NCI-H2081 treated with DMSO at 0.1 percent for 48 hours (cell line): Measurements from ENCODE around the gene KRT79.

Source experiments
- DNase-seq: peaks from one replicate; lab custom pipeline; 2025; lab: John Stamatoyannopoulos, UW

Gene KRT79

GRCh38 chr12:52819731-52820510 lies 14.2 kb downstream of the KRT79 start:
- DNase-seq = no peak

GRCh38 chr12:52818887-52819420 lies 15.2 kb downstream of the KRT79 start:
- no peak for DNase-seq

- DNase-seq = no peak
Observed at GRCh38 chr12:52818388-52818787, 15.7 kb downstream of the KRT79 start.

GRCh38 chr12:52817699-52818238 lies 16.3 kb downstream of the KRT79 start:
- DNase-seq = no peak

- DNase-seq = no peak
Observed at GRCh38 chr12:52817003-52817698, 17.0 kb downstream of the KRT79 start.

- DNase-seq = no peak
Observed at GRCh38 chr12:52815676-52816588, 18.2 kb downstream of the KRT79 start.

GRCh38 chr12:52815161-52815560 lies 18.9 kb downstream of the KRT79 start:
- DNase-seq = no peak

- no peak for DNase-seq
Observed at GRCh38 chr12:52814710-52815155, 19.4 kb downstream of the KRT79 start.

- no peak for DNase-seq
Observed at GRCh38 chr12:52813885-52814709, 20.0 kb downstream of the KRT79 start, which contains the start of gene KRT4. TSS of gene KRT4 (minus strand) at chr12:52814116. CDS start at chr12:52814058, 58 bp downstream.

- DNase-seq = no peak
Observed at GRCh38 chr12:52813203-52813819, 20.8 kb downstream of the KRT79 start.

- no peak for DNase-seq
Observed at GRCh38 chr12:52812749-52813148, 21.4 kb downstream of the KRT79 start.

- DNase-seq = no peak
Observed at GRCh38 chr12:52812073-52812400, 22.1 kb downstream of the KRT79 start.

GRCh38 chr12:52811191-52812072 lies 22.7 kb downstream of the KRT79 start:
- DNase-seq = no peak

- no peak for DNase-seq
Observed at GRCh38 chr12:52810554-52810953, 23.6 kb downstream of the KRT79 start.

GRCh38 chr12:52809166-52809565 lies 24.9 kb downstream of the KRT79 start:
- no peak for DNase-seq

- DNase-seq = no peak
Observed at GRCh38 chr12:52808573-52809160, 25.4 kb downstream of the KRT79 start.

GRCh38 chr12:52807544-52808470 lies 26.3 kb downstream of the KRT79 start:
- DNase-seq = no peak
